Right lobe of liver (tissue), 6 donors: ENCODE data around the gene ELF2. TPM values are rescaled to one million over a fixed set of nuclear protein-coding genes. Genes with fewer than 3 reads are reported as not detected.
A peak's percentile ranks its signal among the peaks of the same experiment; 100 is the strongest.

Source experiments
- ATAC-seq, 4 donors: fragments of 200-7000 bp; cut with Tn5 transposase; one replicate each; pipeline ENCODE4 v1.9.1; 2020; ENCODE audit warnings: mild to moderate bottlenecking in 4 of 4, moderate library complexity in 4 of 4
- DNase-seq, 3 donors: peaks; one replicate each; pipeline ENCODE4 v3.0.0-alpha.2; 2020
- H3K27ac ChIP-seq, 3 donors: fragments of 200-600 bp; one replicate each; pipeline ENCODE4 v1.8.0; 2022
- H3K27me3 ChIP-seq, 2 donors: fragments of 200-600 bp; one replicate each; pipeline ENCODE4 v1.8.0; 2022
- H3K36me3 ChIP-seq, 4 donors: fragments of 200-600 bp; sonication (generic) in 1 of 4; one replicate each; pipeline versions ENCODE4 v1.5.1 to v1.8.0; 2017 to 2022; ENCODE audit warnings: control low read depth in 1 of 4
- H3K4me1 ChIP-seq, 4 donors: fragments of 200-600 bp; sonication (generic) in 1 of 4; one replicate each; pipeline versions ENCODE4 v1.5.1 to v1.8.0; 2017 to 2022; ENCODE audit warnings: control low read depth in 1 of 4
- H3K4me3 ChIP-seq, 3 donors: fragments of 200-600 bp; one replicate each; pipeline ENCODE4 v1.8.0; 2022
- H3K9me3 ChIP-seq, 4 donors: fragments of 200-600 bp; sonication (generic) in 1 of 4; one replicate each; pipeline versions ENCODE4 v1.5.1 to v1.8.0; 2017 to 2022; ENCODE audit warnings: control low read depth in 1 of 4
- CTCF ChIP-seq, 4 donors: fragments of 200-600 bp in 3 of 4; fragments of 450-650 bp in 1 of 4; IDR thresholded peaks; one replicate each; pipeline versions ENCODE4 v1.5.1 to v1.8.0; 2016 to 2022; ENCODE audit warnings: antibody characterized with exemption in 4 of 4, mild to moderate bottlenecking in 2 of 4
- POLR2A ChIP-seq: fragments of 450-650 bp; IDR thresholded peaks from one replicate; pipeline ENCODE4 v1.6.1; 2017; ENCODE audit warnings: antibody characterized with exemption, mild to moderate bottlenecking
- WGBS: methylation state at CpG from one replicate; pipeline ENCODE4 v1.1.6; 2018; ENCODE audit warnings: low coverage, low lambda C conversion rate; ENCODE audit not compliant: insufficient coverage; ENCODE audit errors: missing lambda C conversion rate; 5-methylcytosine and 5-hydroxymethylcytosine counted together
- intact Hi-C, 2 donors: fragments of 100-400 bp; cut with DNase I; formaldehyde crosslinking; loops; one replicate each; pipeline versions ENCODE4 v1.11.2 to v1.14.1; 2022
- total RNA-seq, 6 experiments: library from RNA; depleted of rRNA in 2 of 6; stranded (reverse); fragments of >200 nt in 2 of 6; fragmentation: NEBNext Ultra II Directional in 3 of 6; extraction: Animal tissue kit (Norgen Biotek cat#: 25700) in 3 of 6; gene quantifications; one replicate each; pipeline versions ENCODE4 v1.1.0 to v1.2.4, GENCODE V29; 2016 to 2023
- donor health status: DM: no; HTN: yes; CAD: no.
- donor health status: DM: no; HTN: no; CAD: no.
- donor health status: DM: no; HTN: no; CAD: no.
- donor health status: DM: no; HTN: yes; CAD: no.
- donor health status: DM: no; HTN: yes; CAD: no.

The ELF2 gene
- total RNA-seq, 6 experiments from 2014 or later = 14.0 to 24.3 (median 16.7) TPM

GRCh38 chr4:139131209-139131870 lies 45.7 kb downstream of the ELF2 start:
- 79% methylated on average over 3 of the region's 3 CpGs for WGBS
- Histone ChIP-seq H3K27me3 (no peaks in the 10 kb centered on the region), H3K4me1 (peaks cover 0 to 12% (median 2%) of the 10 kb centered on the region in 4 donors), H3K4me3 (no peak overlapping the region), H3K9me3 (no peaks in the 10 kb centered on the region), H3K27ac (no peak overlapping the region), H3K36me3 (no peaks in the 10 kb centered on the region)
- ATAC-seq (no peak), DNase-seq (no peak)
- TF ChIP-seq POLR2A = no peak
- TF ChIP-seq CTCF (IDR thresholded peaks at IDR 0.05) = no peak
- intact Hi-C loops = no loop called here

GRCh38 chr4:139129206-139129605 lies 47.8 kb downstream of the ELF2 start:
- Histone ChIP-seq H3K9me3 (no peaks in the 10 kb centered on the region), H3K4me3 (no peak overlapping the region), H3K36me3 (no peaks in the 10 kb centered on the region), H3K27me3 (no peaks in the 10 kb centered on the region), H3K27ac (no peak overlapping the region), H3K4me1 (peaks cover 0 to 12% (median 3%) of the 10 kb centered on the region in 4 donors)
- TF ChIP-seq POLR2A = no peak
- TF ChIP-seq CTCF (IDR thresholded peaks at IDR 0.05) = no peak
- ATAC-seq (no peak), DNase-seq (no peak)
- intact Hi-C loops = no loop called here
- WGBS = no CpG with 5 or more reads among the region's 3 CpGs

- TF ChIP-seq CTCF (IDR thresholded peaks at IDR 0.05) = no peak
- TF ChIP-seq POLR2A = no peak
- peak overlapping the region in 1 of 3 donors; percentile 20 for H3K27ac ChIP-seq
- peaks cover 0 to 12% (median 3%) of the 10 kb centered on the region in 4 donors for H3K4me1 ChIP-seq
- ATAC-seq (peak; percentile 74 to 94 (median 89)), DNase-seq (no peak)
- intact Hi-C loops = no loop called here
- 54% methylated on average over 3 of the region's 3 CpGs for WGBS
- no peaks in the 10 kb centered on the region for H3K27me3 ChIP-seq
- H3K9me3 ChIP-seq = no peaks in the 10 kb centered on the region
- H3K36me3 ChIP-seq = no peaks in the 10 kb centered on the region
- no peak overlapping the region for H3K4me3 ChIP-seq
These were observed 50.1 kb downstream of the ELF2 start for GRCh38 chr4:139126898-139127297.

GRCh38 chr4:139123910-139124309 lies 53.1 kb downstream of the ELF2 start:
- no peak for ATAC-seq
- Histone ChIP-seq H3K4me3 (no peak overlapping the region), H3K36me3 (no peaks in the 10 kb centered on the region), H3K4me1 (peaks cover 0 to 12% (median 3%) of the 10 kb centered on the region in 4 donors), H3K27ac (no peak overlapping the region), H3K27me3 (no peaks in the 10 kb centered on the region), H3K9me3 (no peaks in the 10 kb centered on the region)
- 100% methylated on average over 2 of the region's 2 CpGs for WGBS
- intact Hi-C loops = no loop called here
- no peak for DNase-seq
- TF ChIP-seq CTCF (IDR thresholded peaks at IDR 0.05) = no peak
- no peak for TF ChIP-seq POLR2A
